Caco-2 (cell line): ENCODE data around the gene EPS15. TPM values are rescaled to one million over a fixed set of nuclear protein-coding genes. Genes with fewer than 3 reads are reported as not detected.
"Not testable (repeated sequence)": the region's sequence is repeated elsewhere in the genome, so short reads cannot be mapped to it uniquely, and the experiment has no call there.

Experiments used
- BruUV-seq: library from RNA; stranded (reverse); fragments of 400-500 nt; replicated peaks from 2 replicates; lab custom pipeline; 2021; lab: Mats Ljungman, UMichigan
- CTCF ChIA-PET: fragments of 300-600 bp; sonication (Branson Sonifier 250); formaldehyde crosslinking; loops from one replicate; lab custom pipeline; 2022; ENCODE audit warnings: antibody characterized with exemption; lab: Charles Lee
- POLR2A ChIA-PET: fragments of 300-600 bp; sonication (Branson Sonifier 250); formaldehyde crosslinking; loops from one replicate; lab custom pipeline; 2022; ENCODE audit warnings: antibody characterized with exemption; lab: Charles Lee
- DNase-seq, 2 experiments: peaks; one replicate each; pipeline versions ENCODE4 v3.0.0 to v3.0.0-alpha.2; 2020 to 2022
- H3K27me3 ChIP-seq: replicated peaks from 2 replicates; pipeline ENCODE4 v1.6.0; 2011; ENCODE audit warnings: low read length; ENCODE audit not compliant: control insufficient read depth, insufficient read depth
- H3K36me3 ChIP-seq: 2 replicates; pipeline ENCODE4 v1.5.1; 2011; ENCODE audit warnings: low read length; ENCODE audit not compliant: control insufficient read depth, insufficient read depth
- H3K4me1 ChIP-seq: fragments of 250-450 bp; sonication (Bioruptor Pico); 2 replicates; pipeline ENCODE4 v1.5.1; 2020; ENCODE audit warnings: mild to moderate bottlenecking
- H3K4me3 ChIP-seq: 2 replicates; pipeline ENCODE4 v1.5.1; 2011; ENCODE audit warnings: low read depth, mild to moderate bottlenecking, control low read depth, low read length
- H3K9me3 ChIP-seq: fragments of 250-450 bp; sonication (Bioruptor Pico); 2 replicates; pipeline ENCODE4 v1.5.1; 2020; ENCODE audit warnings: mild to moderate bottlenecking, moderate library complexity
- H3K27ac Mint-ChIP-seq: one replicate; pipeline ENCODE4 v1.8.0; 2022; ENCODE audit warnings: mixed read lengths; ENCODE audit not compliant: unreplicated experiment
- H3K27me3 Mint-ChIP-seq: one replicate; pipeline ENCODE4 v1.8.0; 2022; ENCODE audit warnings: mixed read lengths; ENCODE audit not compliant: insufficient read depth, unreplicated experiment
- H3K36me3 Mint-ChIP-seq: one replicate; pipeline ENCODE4 v1.8.0; 2022; ENCODE audit warnings: mild to moderate bottlenecking, mixed read lengths; ENCODE audit not compliant: insufficient read depth, unreplicated experiment
- H3K4me1 Mint-ChIP-seq: one replicate; pipeline ENCODE4 v1.8.0; 2022; ENCODE audit warnings: low read depth, mixed read lengths; ENCODE audit not compliant: unreplicated experiment
- H3K4me3 Mint-ChIP-seq: one replicate; pipeline ENCODE4 v1.8.0; 2022; ENCODE audit warnings: mild to moderate bottlenecking, moderate library complexity, mixed read lengths; ENCODE audit not compliant: unreplicated experiment
- H3K9me3 Mint-ChIP-seq: one replicate; pipeline ENCODE4 v1.8.0; 2022; ENCODE audit warnings: mixed read lengths; ENCODE audit not compliant: unreplicated experiment
- intact Hi-C: fragments of 100-400 bp; cut with micrococcal nuclease; formaldehyde crosslinking; loops from one replicate; pipeline ENCODE4 v1.10.0; 2022; ENCODE audit not compliant: unreplicated experiment
- total RNA-seq: library from RNA; stranded (reverse); gene quantifications from 2 replicates; pipeline ENCODE4 v1.2.3, GENCODE V29; 2022
- TF ChIP-seq, protein P1 (sequence below), 2 experiments: fragments of 200-600 bp in 1 of 2; IDR thresholded peaks; 1 replicate in 1 of 2; 2 replicates in 1 of 2; pipeline versions ENCODE4 v1.5.1 to v1.8.0; 2011 to 2022; ENCODE audit warnings: antibody characterized with exemption in 1 of 2, control low read depth in 1 of 2, inconsistent platforms in 1 of 2, low read depth in 1 of 2, low read length in 1 of 2, mild to moderate bottlenecking in 1 of 2, moderate library complexity in 1 of 2; ENCODE audit not compliant: insufficient read depth in 1 of 2, severe bottlenecking in 1 of 2, unreplicated experiment in 1 of 2

Gene EPS15
- total RNA-seq, 1 experiment from 2014 or later = 41.5 TPM

- Histone ChIP-seq H3K4me1 (peaks cover 27% of the 10 kb centered on the region), H3K36me3 (no peaks in the 10 kb centered on the region), H3K4me3 (no peak overlapping the region), H3K9me3 (no peaks in the 10 kb centered on the region), H3K27me3 (no peaks in the 10 kb centered on the region)
- Mint-ChIP-seq H3K27ac (no peak overlapping the region), H3K36me3 (no peaks in the 10 kb centered on the region), H3K9me3 (no peaks in the 10 kb centered on the region), H3K4me3 (no peak overlapping the region), H3K27me3 (no peaks in the 10 kb centered on the region), H3K4me1 (peaks cover 20% of the 10 kb centered on the region)
- TF ChIP-seq, protein P1, sequence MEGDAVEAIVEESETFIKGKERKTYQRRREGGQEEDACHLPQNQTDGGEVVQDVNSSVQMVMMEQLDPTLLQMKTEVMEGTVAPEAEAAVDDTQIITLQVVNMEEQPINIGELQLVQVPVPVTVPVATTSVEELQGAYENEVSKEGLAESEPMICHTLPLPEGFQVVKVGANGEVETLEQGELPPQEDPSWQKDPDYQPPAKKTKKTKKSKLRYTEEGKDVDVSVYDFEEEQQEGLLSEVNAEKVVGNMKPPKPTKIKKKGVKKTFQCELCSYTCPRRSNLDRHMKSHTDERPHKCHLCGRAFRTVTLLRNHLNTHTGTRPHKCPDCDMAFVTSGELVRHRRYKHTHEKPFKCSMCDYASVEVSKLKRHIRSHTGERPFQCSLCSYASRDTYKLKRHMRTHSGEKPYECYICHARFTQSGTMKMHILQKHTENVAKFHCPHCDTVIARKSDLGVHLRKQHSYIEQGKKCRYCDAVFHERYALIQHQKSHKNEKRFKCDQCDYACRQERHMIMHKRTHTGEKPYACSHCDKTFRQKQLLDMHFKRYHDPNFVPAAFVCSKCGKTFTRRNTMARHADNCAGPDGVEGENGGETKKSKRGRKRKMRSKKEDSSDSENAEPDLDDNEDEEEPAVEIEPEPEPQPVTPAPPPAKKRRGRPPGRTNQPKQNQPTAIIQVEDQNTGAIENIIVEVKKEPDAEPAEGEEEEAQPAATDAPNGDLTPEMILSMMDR (IDR thresholded peaks at IDR 0.05; ENCODE audit: insufficient read depth in 1 of 2, low read depth in 1 of 2, low read length in 1 of 2, severe bottlenecking in 1 of 2, unreplicated experiment in 1 of 2) = no peak
- POLR2A ChIA-PET = no interaction called here
- intact Hi-C loops = no loop called here
- CTCF ChIA-PET = no interaction called here
- BruUV-seq = no TSS peak
- no peak for DNase-seq
Observed at GRCh38 chr1:51561702-51562101, 42.6 kb upstream of the EPS15 start.

GRCh38 chr1:51560895-51561294 lies 41.8 kb upstream of the EPS15 start:
- DNase-seq, POLR2A ChIA-PET, intact Hi-C loops, H3K36me3 Mint-ChIP-seq, H3K27me3 ChIP-seq, CTCF ChIA-PET, BruUV-seq, H3K27me3 Mint-ChIP-seq, H3K9me3 Mint-ChIP-seq, H3K9me3 ChIP-seq, H3K4me3 Mint-ChIP-seq, H3K4me3 ChIP-seq, H3K27ac Mint-ChIP-seq, H3K36me3 ChIP-seq: not testable (repeated sequence)
- peaks cover 20% of the 10 kb centered on the region for H3K4me1 Mint-ChIP-seq
- peaks cover 27% of the 10 kb centered on the region for H3K4me1 ChIP-seq

GRCh38 chr1:51560034-51560433 lies 41.0 kb upstream of the EPS15 start:
- Mint-ChIP-seq H3K27me3 (no peaks in the 10 kb centered on the region), H3K36me3 (no peaks in the 10 kb centered on the region), H3K9me3 (no peaks in the 10 kb centered on the region), H3K4me1 (peaks cover 20% of the 10 kb centered on the region), H3K4me3 (no peak overlapping the region), H3K27ac (no peak overlapping the region)
- Histone ChIP-seq H3K4me3 (no peak overlapping the region), H3K27me3 (no peaks in the 10 kb centered on the region), H3K4me1 (peaks cover 27% of the 10 kb centered on the region), H3K9me3 (no peaks in the 10 kb centered on the region), H3K36me3 (no peaks in the 10 kb centered on the region)
- TF ChIP-seq, protein P1 (IDR thresholded peaks at IDR 0.05; ENCODE audit: insufficient read depth in 1 of 2, low read depth in 1 of 2, low read length in 1 of 2, severe bottlenecking in 1 of 2, unreplicated experiment in 1 of 2) = no peak
- no peak for DNase-seq
- no TSS peak for BruUV-seq
- ChIA-PET CTCF (no interaction called here), POLR2A (no interaction called here)
- intact Hi-C loops = no loop called here

DNA sequence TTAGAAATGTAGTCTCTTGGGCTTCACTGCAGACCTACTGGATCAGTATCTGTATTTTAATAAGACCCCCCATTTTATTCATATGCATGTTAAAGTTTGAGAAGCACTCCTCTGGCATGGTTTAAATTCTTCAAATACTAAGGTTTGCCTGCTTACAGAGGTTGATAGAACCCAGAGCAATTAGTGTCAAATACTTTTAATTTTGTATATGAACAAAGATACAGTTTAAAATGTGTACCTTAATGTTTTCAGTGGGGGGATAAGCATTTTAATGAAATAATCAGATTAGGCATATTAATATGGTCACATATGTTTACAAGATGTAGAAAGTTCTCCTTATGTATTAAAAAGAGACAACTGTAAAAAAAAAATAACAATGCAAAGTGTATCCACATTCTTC lies 40.4 kb upstream of the EPS15 start:
- Histone ChIP-seq H3K36me3 (no peaks in the 10 kb centered on the region), H3K4me1 (peaks cover 23% of the 10 kb centered on the region), H3K27me3 (no peaks in the 10 kb centered on the region), H3K4me3 (no peak overlapping the region), H3K9me3 (no peaks in the 10 kb centered on the region)
- Mint-ChIP-seq H3K36me3 (no peaks in the 10 kb centered on the region), H3K9me3 (no peaks in the 10 kb centered on the region), H3K4me3 (no peak overlapping the region), H3K27ac (peak overlapping the region; percentile 87), H3K27me3 (no peaks in the 10 kb centered on the region), H3K4me1 (peaks cover 20% of the 10 kb centered on the region)
- ChIA-PET CTCF (no interaction called here), POLR2A (no interaction called here)
- TF ChIP-seq, protein P1 (IDR thresholded peaks at IDR 0.05; ENCODE audit: insufficient read depth in 1 of 2, low read depth in 1 of 2, low read length in 1 of 2, severe bottlenecking in 1 of 2, unreplicated experiment in 1 of 2) = no peak
- intact Hi-C loops = no loop called here
- DNase-seq = no peak
- BruUV-seq = no TSS peak
